BLaER1 treated with 17β-estradiol and CSF1 and Interleukin-3, amounts not matched to agents 10 nM and 100 nM (cell line): Measurements from ENCODE around the gene IGLON5.

Experiments used
- H3K27ac ChIP-seq, 11 experiments: shearing (Covaris generic); formaldehyde crosslinking; 2 replicates each; pipeline ENCODE4 v1.8.1; 2022
- H3K27me3 ChIP-seq, 11 experiments: shearing (Covaris generic); formaldehyde crosslinking; 2 replicates each; pipeline ENCODE4 v1.8.1; 2022
- H3K36me3 ChIP-seq, 11 experiments: shearing (Covaris generic); formaldehyde crosslinking; 2 replicates each; pipeline ENCODE4 v1.8.1; 2022
- H3K4me1 ChIP-seq, 10 experiments: shearing (Covaris generic); formaldehyde crosslinking; 2 replicates each; pipeline ENCODE4 v1.8.1; 2022
- H3K4me2 ChIP-seq, 11 experiments: shearing (Covaris generic); formaldehyde crosslinking; 2 replicates each; pipeline ENCODE4 v1.8.1; 2022
- H3K4me3 ChIP-seq, 10 experiments: shearing (Covaris generic); formaldehyde crosslinking; 2 replicates each; pipeline ENCODE4 v1.8.1; 2022
- H3K9ac ChIP-seq, 11 experiments: shearing (Covaris generic); formaldehyde crosslinking; 2 replicates each; pipeline ENCODE4 v1.8.1; 2022
- H3K9me3 ChIP-seq, 11 experiments: shearing (Covaris generic); formaldehyde crosslinking; replicated peaks in 1 of 11; 2 replicates each; pipeline ENCODE4 v1.8.1; 2022
- H4K20me1 ChIP-seq, 11 experiments: shearing (Covaris generic); formaldehyde crosslinking; 2 replicates each; pipeline ENCODE4 v1.8.1; 2022
- Cebpa-rat ChIP-seq, 11 experiments: shearing (Covaris generic); IDR thresholded peaks; 2 replicates each; pipeline ENCODE4 v1.8.1; 2022

IGLON5 gene

DNA sequence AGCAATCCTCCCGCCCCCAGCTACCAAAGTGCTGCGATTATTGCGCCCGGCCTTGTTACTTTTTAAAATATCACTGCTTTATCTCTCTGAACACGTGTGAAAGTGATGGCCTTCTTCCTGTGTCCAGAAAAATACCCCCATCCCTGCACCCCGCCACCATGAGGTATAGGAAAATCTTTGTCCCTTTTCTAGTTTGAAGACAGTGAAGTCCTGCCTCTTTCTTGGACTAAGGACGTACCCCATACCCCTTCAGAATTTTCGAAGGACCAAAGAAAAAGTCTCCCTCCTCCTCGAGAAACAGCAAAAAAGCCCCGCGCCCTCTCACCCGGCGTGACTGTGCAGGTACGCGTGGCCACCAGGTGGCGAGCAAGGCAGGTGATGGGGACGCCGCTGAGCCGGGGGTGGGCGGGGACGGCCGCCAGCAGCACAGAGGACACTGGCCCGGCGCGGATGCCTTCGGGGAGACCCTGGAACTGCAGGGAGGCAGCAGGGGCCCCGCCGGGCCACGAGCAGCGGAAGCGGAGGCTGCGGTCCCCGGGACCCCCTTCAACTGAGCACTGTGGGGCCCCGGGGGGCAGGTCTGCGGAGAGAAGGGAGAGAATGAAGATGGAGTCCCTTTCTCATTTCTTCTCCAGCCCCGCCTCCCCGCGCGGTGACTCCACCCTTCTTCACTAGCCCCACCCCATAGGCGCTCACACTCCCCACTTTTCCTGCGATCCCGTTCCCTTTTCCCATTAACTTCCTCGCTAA is 27.3 kb downstream of the IGLON5 start:
- TF ChIP-seq Cebpa-rat (IDR thresholded peaks at IDR 0.05), result no peak
- Histone ChIP-seq H3K27me3 (peaks cover 0 to 19% (median 11%) of the 10 kb centered on the region in 11 experiments; a peak in 18 of 22 replicates), H3K9me3 (0 out of 22 replicates have a peak, but pooled peaks cover 0 to 4% (median 0%) of the 10 kb centered on the region in 11 experiments), H3K27ac (peak overlapping the region in 10 of 11 experiments; percentile 44 to 77 (median 68); a peak in 19 of 22 replicates), H4K20me1 (peaks cover 0 to under 1% (median 0%) of the 10 kb centered on the region in 11 experiments; a peak in 1 of 22 replicates), H3K4me3 (peak overlapping the region; percentile 59 to 77 (median 68)), H3K36me3 (no peaks in the 10 kb centered on the region), H3K9ac (peak overlapping the region; percentile 53 to 83 (median 75)), H3K4me1 (peaks cover 11 to 31% (median 26%) of the 10 kb centered on the region in 10 experiments; a peak in 17 of 20 replicates), H3K4me2 (peak overlapping the region; percentile 78 to 98 (median 91))

DNA sequence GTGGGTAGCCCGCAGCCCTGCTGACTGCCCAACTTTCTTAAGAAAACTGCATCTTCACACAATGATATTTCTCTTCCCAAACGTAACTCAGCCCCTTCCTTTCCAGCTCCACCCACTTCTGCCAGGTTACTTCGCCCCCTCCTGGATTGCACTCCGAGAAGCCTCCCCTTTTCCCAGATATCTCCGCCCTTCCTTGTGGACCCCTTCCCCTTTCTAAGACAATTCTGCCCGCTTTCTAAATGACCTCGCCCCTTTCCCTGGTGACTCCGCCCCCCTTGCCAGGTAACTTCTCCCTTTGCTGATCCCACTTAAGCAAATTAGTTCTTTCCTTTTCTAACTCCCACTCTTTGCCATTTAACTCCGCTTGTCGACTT is 27.9 kb downstream of the IGLON5 start:
- peaks cover 0 to 4% (median 0%) of the 10 kb centered on the region in 11 experiments; a peak in 2 of 22 replicates for H3K36me3 ChIP-seq
- H3K9ac ChIP-seq, result peak overlapping the region; percentile 53 to 83 (median 75); a peak in 21 of 22 replicates
- peak overlapping the region in 10 of 11 experiments; percentile 44 to 77 (median 68); a peak in 18 of 22 replicates for H3K27ac ChIP-seq
- no peaks in the 10 kb centered on the region for H3K9me3 ChIP-seq
- H4K20me1 ChIP-seq, result peaks cover 0 to 5% (median 0%) of the 10 kb centered on the region in 11 experiments; a peak in 1 of 22 replicates
- H3K27me3 ChIP-seq, result peaks cover 0 to 19% (median 11%) of the 10 kb centered on the region in 11 experiments; a peak in 18 of 22 replicates
- peaks cover 14 to 36% (median 28%) of the 10 kb centered on the region in 10 experiments; a peak in 18 of 20 replicates for H3K4me1 ChIP-seq
- peak overlapping the region; percentile 78 to 98 (median 91) for H3K4me2 ChIP-seq
- TF ChIP-seq Cebpa-rat (IDR thresholded peaks at IDR 0.05), result no peak
- peak overlapping the region; percentile 59 to 77 (median 68) for H3K4me3 ChIP-seq

DNA sequence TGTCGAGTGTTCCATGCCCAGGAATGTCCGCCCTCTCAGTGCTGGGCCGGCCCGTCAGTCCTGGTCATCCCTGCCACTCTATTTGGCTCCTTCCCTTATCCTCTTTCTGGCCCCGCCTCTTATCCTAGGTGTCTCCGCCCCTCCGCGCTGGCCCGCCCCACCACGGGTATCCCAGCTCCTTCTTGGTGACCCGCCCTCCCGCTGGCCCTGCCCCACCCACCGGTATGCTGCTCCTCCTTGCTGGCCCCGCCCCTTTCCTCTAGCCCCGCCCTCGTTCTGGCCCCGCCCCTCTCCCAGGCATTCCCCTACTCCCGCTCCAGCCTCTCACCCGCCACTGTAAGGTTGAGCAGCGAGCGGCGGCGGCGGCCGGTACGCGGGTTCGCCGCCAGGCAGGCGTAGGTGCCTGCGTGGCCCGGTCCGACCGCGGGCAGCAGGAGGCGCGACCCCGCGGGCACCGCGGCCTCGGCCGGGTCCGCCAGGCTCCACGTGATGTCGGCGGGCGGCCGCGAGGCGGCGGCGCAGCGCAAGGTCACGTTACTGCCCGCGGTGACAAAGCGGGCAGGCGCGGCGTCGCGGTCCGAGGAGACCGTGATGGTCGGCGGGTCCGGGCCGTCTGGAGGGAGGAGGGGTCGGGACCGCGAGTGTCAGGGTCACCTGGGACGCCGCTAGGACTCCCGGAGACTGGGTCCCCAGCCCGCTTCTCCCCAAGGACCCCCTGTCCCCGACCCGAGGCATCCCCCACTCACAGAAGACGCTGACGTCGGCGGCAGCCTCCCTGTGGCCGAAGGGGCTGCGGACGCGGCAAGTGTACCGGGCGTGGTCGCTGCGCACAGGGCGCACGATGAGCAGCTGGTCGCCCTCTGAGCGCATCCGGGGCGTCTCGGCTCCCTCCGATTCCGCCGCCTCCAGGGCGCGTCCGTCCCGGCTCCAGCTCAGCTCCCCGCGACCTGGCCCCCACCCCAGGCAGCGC is 28.5 kb downstream of the IGLON5 start:
- peaks cover 0 to 5% (median 0%) of the 10 kb centered on the region in 11 experiments; a peak in 1 of 22 replicates for H4K20me1 ChIP-seq
- H3K36me3 ChIP-seq, result peaks cover 4 to 10% (median 5%) of the 10 kb centered on the region in 11 experiments; a peak in 17 of 22 replicates
- peaks cover 0 to 19% (median 11%) of the 10 kb centered on the region in 11 experiments; a peak in 18 of 22 replicates for H3K27me3 ChIP-seq
- H3K4me1 ChIP-seq, result peaks cover 21 to 43% (median 34%) of the 10 kb centered on the region in 10 experiments; a peak in 19 of 20 replicates
- H3K27ac ChIP-seq, result peak overlapping the region; percentile 60 to 85 (median 76); a peak in 20 of 22 replicates
- H3K9ac ChIP-seq, result peak overlapping the region; percentile 66 to 85 (median 80)
- peak overlapping the region; percentile 59 to 77 (median 68) for H3K4me3 ChIP-seq
- H3K9me3 ChIP-seq, result no peaks in the 10 kb centered on the region
- TF ChIP-seq Cebpa-rat (IDR thresholded peaks at IDR 0.05), result no peak
- H3K4me2 ChIP-seq, result peak overlapping the region; percentile 86 to 98 (median 95)

DNA sequence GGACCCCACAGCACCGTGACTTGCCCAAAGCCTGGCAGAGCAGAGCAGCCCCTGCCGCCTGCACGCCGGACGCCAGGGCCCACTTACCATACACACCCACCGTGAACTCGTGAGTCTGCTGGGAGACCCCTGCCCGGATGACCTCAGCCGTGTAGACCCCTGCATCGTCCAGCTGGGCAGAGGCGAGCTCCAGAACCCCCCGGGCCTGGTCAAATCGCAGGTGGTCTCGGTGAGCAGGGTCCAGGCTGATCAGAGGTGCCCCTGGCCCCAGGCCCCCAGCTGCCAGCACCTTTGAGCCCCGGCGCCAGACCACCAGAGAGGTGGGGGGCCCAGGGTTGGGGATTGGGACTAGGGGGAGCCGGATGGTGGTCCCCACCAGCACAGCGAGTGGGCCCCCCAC is 29.6 kb downstream of the IGLON5 start:
- no peak for TF ChIP-seq Cebpa-rat (IDR thresholded peaks at IDR 0.05)
- H3K36me3 ChIP-seq, result peaks cover 12 to 21% (median 15%) of the 10 kb centered on the region in 11 experiments; a peak in 18 of 22 replicates
- peaks cover 0 to 19% (median 11%) of the 10 kb centered on the region in 11 experiments; a peak in 18 of 22 replicates for H3K27me3 ChIP-seq

DNA sequence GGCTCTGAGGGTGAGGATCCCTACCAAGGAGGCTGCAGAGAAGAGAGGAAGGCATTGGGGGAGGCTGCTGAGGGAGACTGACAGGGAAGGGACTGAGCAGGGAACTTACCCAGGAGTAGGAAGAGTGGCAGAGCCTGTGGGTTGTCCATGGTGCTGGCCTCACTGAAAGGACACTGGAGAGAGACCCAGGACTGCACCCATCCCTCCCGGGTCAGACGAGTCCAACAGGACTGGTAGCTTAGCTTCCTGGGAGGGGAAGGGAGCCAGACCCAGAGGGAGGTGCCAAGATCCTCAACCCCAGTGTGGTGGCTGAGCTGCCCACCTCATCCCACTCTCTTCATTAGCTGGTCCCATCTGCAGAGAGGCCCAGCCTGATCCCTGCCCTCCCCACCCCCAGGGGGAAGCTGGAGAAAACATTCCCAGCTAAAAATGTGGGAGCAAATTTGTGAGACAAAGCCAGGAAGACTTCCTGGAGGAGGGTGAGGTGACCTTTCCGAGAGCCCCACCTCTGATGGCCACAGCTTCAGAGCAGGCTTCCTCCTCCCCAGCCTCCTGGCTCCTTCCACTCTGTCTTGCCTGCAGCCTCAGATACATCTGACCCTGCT is 30.6 kb downstream of the IGLON5 start, which contains the start of gene VSIG10L:
TSS of gene VSIG10L (minus strand) at position 164 of the 605 bp plus-strand sequence. CDS start at position 149, 15 bp downstream.
- Histone ChIP-seq H3K27me3 (peaks cover 0 to 19% (median 11%) of the 10 kb centered on the region in 11 experiments; a peak in 18 of 22 replicates), H3K27ac (peak within 1 kb of the TSS in 2 of 11 experiments; percentile 6 to 84; a peak in 1 of 22 replicates), H4K20me1 (peaks cover 0 to 5% (median 0%) of the 10 kb centered on the region in 11 experiments; a peak in 1 of 22 replicates), H3K4me2 (peak within 1 kb of the TSS in 6 of 11 experiments; percentile 86 to 98 (median 92); a peak in 9 of 22 replicates), H3K4me1 (peaks cover 24 to 47% (median 37%) of the 10 kb centered on the region in 10 experiments; a peak in 19 of 20 replicates), H3K9ac (no peak within 1 kb of the TSS), H3K4me3 (no peak within 1 kb of the TSS), H3K36me3 (peaks cover 14 to 31% (median 26%) of the 10 kb centered on the region in 11 experiments; a peak in 20 of 22 replicates), H3K9me3 (no peaks in the 10 kb centered on the region)
- TF ChIP-seq Cebpa-rat (IDR thresholded peaks at IDR 0.05), result no peak

More for the DNA sequence above, 29.6 kb downstream of the IGLON5 start:
- Histone ChIP-seq H3K4me1 (peaks cover 24 to 47% (median 37%) of the 10 kb centered on the region in 10 experiments; a peak in 19 of 20 replicates), H3K9me3 (no peaks in the 10 kb centered on the region), H3K4me3 (no peak overlapping the region), H3K27ac (peak overlapping the region in 1 of 11 experiments; percentile 84; a peak in 1 of 22 replicates), H3K9ac (no peak overlapping the region), H3K4me2 (peak overlapping the region in 9 of 11 experiments; percentile 86 to 98 (median 93); a peak in 13 of 22 replicates), H4K20me1 (peaks cover 0 to 5% (median 0%) of the 10 kb centered on the region in 11 experiments; a peak in 1 of 22 replicates)

DNA sequence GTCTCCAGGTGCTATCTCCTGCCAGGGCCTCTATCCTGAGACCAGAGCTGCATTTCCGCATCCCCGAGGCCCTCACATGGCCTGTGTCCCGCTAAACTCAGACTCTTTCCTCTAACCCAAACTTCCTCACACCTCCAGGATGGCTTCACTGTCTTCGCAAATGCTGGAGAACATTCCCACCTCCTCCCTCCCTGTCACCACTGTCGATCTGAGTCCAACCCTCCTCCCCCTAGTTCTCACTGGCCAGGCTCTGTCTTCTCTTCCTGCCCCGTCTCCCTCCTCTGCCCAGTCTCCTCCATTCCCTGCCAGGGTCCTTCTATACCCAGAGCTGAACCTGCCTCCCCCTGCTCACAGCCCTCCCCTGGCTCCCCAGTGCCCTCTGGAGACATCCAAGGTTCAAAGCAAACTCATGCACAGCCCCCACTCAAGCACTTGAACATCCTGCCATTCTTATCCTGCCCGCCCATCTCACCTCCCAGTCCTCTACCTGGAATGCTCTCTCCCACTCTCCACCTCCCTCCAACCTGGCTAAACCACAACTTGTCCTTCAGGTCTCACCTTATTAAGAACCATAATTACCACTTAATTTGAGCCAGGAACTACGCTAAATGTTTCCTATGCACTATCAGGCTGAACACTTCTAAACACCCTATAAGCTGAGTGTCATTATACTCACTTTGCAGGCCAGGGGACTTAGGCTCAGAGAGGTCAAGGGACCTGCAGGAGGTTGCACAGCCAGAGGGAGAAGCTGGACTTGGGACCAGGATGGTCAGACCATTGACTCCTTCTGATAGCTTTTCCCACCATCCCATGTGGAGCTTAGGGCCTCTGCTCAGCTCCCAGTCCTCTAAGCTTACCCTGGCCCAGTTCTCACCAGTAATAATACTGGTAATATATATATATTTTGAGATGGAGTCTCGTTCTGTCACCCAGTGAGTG is 31.5 kb downstream of the IGLON5 start:
- Histone ChIP-seq H3K27ac (0 out of 22 replicates have a peak overlapping the region, but pooled peaks of 1 of the 11 experiments have one; percentile 6), H3K9ac (no peak overlapping the region), H3K36me3 (peaks cover 14 to 40% (median 32%) of the 10 kb centered on the region in 11 experiments; a peak in 20 of 22 replicates), H3K4me2 (peak overlapping the region in 4 of 11 experiments; percentile 2 to 86 (median 9); a peak in 2 of 22 replicates), H4K20me1 (peaks cover 0 to 5% (median 0%) of the 10 kb centered on the region in 11 experiments; a peak in 1 of 22 replicates), H3K9me3 (no peaks in the 10 kb centered on the region), H3K4me1 (peaks cover 24 to 46% (median 35%) of the 10 kb centered on the region in 10 experiments; a peak in 19 of 20 replicates), H3K27me3 (peaks cover 0 to 19% (median 11%) of the 10 kb centered on the region in 11 experiments; a peak in 18 of 22 replicates), H3K4me3 (no peak overlapping the region)
- TF ChIP-seq Cebpa-rat (IDR thresholded peaks at IDR 0.05), result no peak
